Activated CD8-positive, alpha-beta T cell treated with anti-CD3 and anti-CD28 coated beads for 36 hours (primary cell): ENCODE data around the gene CHDH. TPM values are rescaled to one million over a fixed set of nuclear protein-coding genes. Genes with fewer than 3 reads are reported as not detected.

Experiments
- ATAC-seq: fragments of 200-7000 bp; cut with Tn5 transposase; one replicate; pipeline ENCODE4 v1.10.0; 2021; ENCODE audit warnings: mild to moderate bottlenecking, moderate library complexity
- CTCF ChIA-PET: fragments of 350-600 bp; sonication (Branson Sonifier 250); formaldehyde crosslinking; loops from one replicate; lab custom pipeline; 2021; ENCODE audit warnings: antibody characterized with exemption; lab: Charles Lee
- POLR2A ChIA-PET: fragments of 350-600 bp; sonication (Branson Sonifier 250); formaldehyde crosslinking; loops from one replicate; lab custom pipeline; 2021; ENCODE audit warnings: antibody characterized with exemption; lab: Charles Lee
- DNase-seq: peaks from one replicate; pipeline ENCODE4 v3.0.0-alpha.2; 2020
- H3K27ac Mint-ChIP-seq: one replicate; pipeline ENCODE4 v1.8.0; 2021; ENCODE audit warnings: mild to moderate bottlenecking, mixed read lengths
- H3K27me3 Mint-ChIP-seq: one replicate; pipeline ENCODE4 v1.8.0; 2021; ENCODE audit warnings: mixed read lengths
- H3K36me3 Mint-ChIP-seq: one replicate; pipeline ENCODE4 v1.8.0; 2021; ENCODE audit warnings: low read depth, mixed read lengths
- H3K4me1 Mint-ChIP-seq: one replicate; pipeline ENCODE4 v1.8.0; 2021; ENCODE audit warnings: low read depth, mixed read lengths
- H3K4me3 Mint-ChIP-seq: one replicate; pipeline ENCODE4 v1.8.0; 2021; ENCODE audit warnings: mild to moderate bottlenecking, moderate library complexity, mixed read lengths
- H3K9me3 Mint-ChIP-seq: one replicate; pipeline ENCODE4 v1.8.0; 2021; ENCODE audit warnings: mixed read lengths
- intact Hi-C: fragments of 100-400 bp; cut with micrococcal nuclease; formaldehyde crosslinking; loops from one replicate; pipeline ENCODE4 v1.10.0; 2022
- total RNA-seq, 2 experiments: library from RNA; stranded (reverse); gene quantifications; one replicate each; pipeline ENCODE4 v1.2.3, GENCODE V29; 2021
- TF ChIP-seq, protein P1 (sequence below): fragments of 200-600 bp; IDR thresholded peaks from one replicate; pipeline ENCODE4 v1.8.0; 2022; ENCODE audit warnings: antibody characterized with exemption, mild to moderate bottlenecking

Gene CHDH
- total RNA-seq, 2 experiments from 2014 or later = 0.02 to 0.22 TPM

DNA sequence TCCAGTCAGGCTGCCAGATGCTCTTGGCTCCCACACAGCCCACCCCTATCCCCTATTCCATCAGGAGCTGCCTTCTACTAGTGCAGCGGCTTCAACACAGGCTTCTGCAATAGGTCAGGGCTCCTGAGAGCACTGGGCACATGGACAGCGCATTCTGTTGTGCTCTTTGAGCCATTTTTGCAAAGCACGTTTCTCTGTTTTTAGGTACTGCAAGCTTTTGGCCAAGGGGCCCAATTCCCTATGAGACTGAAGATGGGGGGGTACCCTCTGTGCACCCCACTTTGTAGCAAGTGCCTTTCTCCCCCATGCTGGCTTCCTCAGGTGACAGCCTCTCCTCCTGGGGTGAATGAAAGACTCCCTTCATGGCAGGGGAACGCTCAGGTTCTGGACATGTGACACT is 31.2 kb downstream of the CHDH start:
- POLR2A ChIA-PET = no interaction called here
- no peaks in the 10 kb centered on the region for H3K36me3 Mint-ChIP-seq

DNA sequence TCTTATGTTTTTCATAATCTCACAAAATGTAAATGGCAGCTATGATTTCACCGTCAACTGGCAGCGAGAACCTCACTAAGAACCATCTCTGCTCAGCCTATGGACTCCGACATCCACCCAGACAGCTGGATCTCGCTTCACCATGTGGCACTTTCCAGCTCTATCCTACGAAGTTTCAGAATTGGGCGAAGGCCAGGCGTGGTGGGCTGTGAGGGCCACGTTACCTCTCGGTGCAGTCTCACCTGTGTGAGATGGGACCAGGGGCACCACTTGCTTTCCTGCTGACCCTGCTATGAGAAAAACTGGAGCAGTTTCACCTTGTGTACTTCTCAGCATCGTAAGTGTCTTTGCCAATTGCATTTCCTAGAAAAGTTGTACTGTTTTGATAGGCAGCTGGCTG is 32.3 kb downstream of the CHDH start:
- no peak overlapping the region for H3K4me3 Mint-ChIP-seq
- peaks cover 3% of the 10 kb centered on the region for H3K27me3 Mint-ChIP-seq
- ATAC-seq (no peak), DNase-seq (no peak)
- H3K4me1 Mint-ChIP-seq = no peaks in the 10 kb centered on the region
- TF ChIP-seq, protein P1, sequence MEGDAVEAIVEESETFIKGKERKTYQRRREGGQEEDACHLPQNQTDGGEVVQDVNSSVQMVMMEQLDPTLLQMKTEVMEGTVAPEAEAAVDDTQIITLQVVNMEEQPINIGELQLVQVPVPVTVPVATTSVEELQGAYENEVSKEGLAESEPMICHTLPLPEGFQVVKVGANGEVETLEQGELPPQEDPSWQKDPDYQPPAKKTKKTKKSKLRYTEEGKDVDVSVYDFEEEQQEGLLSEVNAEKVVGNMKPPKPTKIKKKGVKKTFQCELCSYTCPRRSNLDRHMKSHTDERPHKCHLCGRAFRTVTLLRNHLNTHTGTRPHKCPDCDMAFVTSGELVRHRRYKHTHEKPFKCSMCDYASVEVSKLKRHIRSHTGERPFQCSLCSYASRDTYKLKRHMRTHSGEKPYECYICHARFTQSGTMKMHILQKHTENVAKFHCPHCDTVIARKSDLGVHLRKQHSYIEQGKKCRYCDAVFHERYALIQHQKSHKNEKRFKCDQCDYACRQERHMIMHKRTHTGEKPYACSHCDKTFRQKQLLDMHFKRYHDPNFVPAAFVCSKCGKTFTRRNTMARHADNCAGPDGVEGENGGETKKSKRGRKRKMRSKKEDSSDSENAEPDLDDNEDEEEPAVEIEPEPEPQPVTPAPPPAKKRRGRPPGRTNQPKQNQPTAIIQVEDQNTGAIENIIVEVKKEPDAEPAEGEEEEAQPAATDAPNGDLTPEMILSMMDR = no peak
- CTCF ChIA-PET = no interaction called here
- H3K36me3 Mint-ChIP-seq = no peaks in the 10 kb centered on the region
- intact Hi-C loops = no loop called here
- POLR2A ChIA-PET = no interaction called here
- no peak overlapping the region for H3K27ac Mint-ChIP-seq
- H3K9me3 Mint-ChIP-seq = no peaks in the 10 kb centered on the region

More for the DNA sequence above, 31.2 kb downstream of the CHDH start:
- Mint-ChIP-seq H3K4me3 (no peak overlapping the region), H3K9me3 (no peaks in the 10 kb centered on the region), H3K4me1 (no peaks in the 10 kb centered on the region), H3K27me3 (peaks cover 3% of the 10 kb centered on the region), H3K27ac (no peak overlapping the region)
- TF ChIP-seq, protein P1 = no peak
- DNase-seq = no peak
- CTCF ChIA-PET = no interaction called here
- ATAC-seq = no peak
- intact Hi-C loops = no loop called here

DNA sequence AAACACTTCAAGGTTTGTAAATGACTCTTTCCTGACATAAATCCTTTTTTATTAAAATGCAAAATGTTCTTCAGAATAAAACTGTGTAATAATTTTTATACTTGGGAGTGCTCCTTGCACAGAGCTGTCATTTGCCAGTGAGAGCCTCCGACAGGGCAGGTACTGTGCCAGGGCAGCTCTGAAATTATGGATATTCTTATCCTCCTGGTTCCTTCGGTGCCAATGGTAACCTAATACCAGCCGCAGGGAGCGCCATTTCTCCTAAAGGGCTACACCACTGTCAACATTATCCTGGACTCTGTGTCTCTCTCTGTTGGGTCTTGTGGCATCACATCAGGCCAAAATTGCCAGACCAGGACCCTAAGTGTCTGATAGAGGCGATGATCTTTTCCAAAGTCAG is 33.0 kb downstream of the CHDH start:
- H3K4me3 Mint-ChIP-seq = no peak overlapping the region
- no peak for DNase-seq
- H3K27ac Mint-ChIP-seq = no peak overlapping the region

DNA sequence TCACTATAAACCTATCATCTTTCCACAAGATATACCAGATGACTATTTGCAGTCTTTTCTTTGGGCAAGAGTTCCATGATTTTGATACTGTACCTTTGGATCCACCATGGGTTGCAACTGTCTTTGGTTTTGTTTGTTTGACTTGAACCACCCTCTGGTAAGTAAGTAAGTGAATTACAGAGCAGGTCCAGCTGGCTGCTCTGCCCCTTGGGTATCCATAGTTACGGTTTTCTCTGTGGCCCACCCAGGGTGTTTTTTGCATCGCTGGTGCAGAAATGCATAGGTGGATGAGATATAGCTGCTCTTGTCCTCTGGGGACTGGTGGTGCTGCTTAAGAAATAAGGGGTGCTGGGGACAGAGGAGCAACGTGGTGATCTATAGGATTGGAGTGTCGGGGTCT is 33.8 kb downstream of the CHDH start:
- H3K27ac Mint-ChIP-seq = no peak overlapping the region
- TF ChIP-seq, protein P1 = no peak
- H3K27me3 Mint-ChIP-seq = peaks cover 3% of the 10 kb centered on the region
- POLR2A ChIA-PET = no interaction called here
- H3K4me1 Mint-ChIP-seq = no peaks in the 10 kb centered on the region
- ATAC-seq (no peak), DNase-seq (no peak)
- no peaks in the 10 kb centered on the region for H3K36me3 Mint-ChIP-seq
- CTCF ChIA-PET = no interaction called here
- H3K4me3 Mint-ChIP-seq = no peak overlapping the region
- no peaks in the 10 kb centered on the region for H3K9me3 Mint-ChIP-seq
- intact Hi-C loops = no loop called here

More for the DNA sequence above, 33.0 kb downstream of the CHDH start:
- TF ChIP-seq, protein P1 = no peak
- Mint-ChIP-seq H3K9me3 (no peaks in the 10 kb centered on the region), H3K4me1 (no peaks in the 10 kb centered on the region), H3K27me3 (peaks cover 3% of the 10 kb centered on the region), H3K36me3 (no peaks in the 10 kb centered on the region)
- ATAC-seq = no peak
- ChIA-PET POLR2A (no interaction called here), CTCF (no interaction called here)
- intact Hi-C loops = no loop called here

DNA sequence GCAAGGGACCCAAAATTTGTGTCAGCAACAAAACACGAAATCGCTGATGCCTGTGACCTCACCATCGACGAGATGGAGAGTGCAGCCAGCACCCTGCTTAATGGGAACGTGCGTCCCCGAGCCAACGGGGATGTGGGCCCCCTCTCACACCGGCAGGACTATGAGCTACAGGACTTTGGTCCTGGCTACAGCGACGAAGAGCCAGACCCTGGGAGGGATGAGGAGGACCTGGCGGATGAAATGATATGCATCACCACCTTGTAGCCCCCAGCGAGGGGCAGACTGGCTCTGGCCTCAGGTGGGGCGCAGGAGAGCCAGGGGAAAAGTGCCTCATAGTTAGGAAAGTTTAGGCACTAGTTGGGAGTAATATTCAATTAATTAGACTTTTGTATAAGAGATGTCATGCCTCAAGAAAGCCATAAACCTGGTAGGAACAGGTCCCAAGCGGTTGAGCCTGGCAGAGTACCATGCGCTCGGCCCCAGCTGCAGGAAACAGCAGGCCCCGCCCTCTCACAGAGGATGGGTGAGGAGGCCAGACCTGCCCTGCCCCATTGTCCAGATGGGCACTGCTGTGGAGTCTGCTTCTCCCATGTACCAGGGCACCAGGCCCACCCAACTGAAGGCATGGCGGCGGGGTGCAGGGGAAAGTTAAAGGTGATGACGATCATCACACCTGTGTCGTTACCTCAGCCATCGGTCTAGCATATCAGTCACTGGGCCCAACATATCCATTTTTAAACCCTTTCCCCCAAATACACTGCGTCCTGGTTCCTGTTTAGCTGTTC is 34.9 kb downstream of the CHDH start:
- POLR2A ChIA-PET = no interaction called here

More for the DNA sequence above, 34.9 kb downstream of the CHDH start:
- Mint-ChIP-seq H3K4me3 (no peak overlapping the region), H3K36me3 (no peaks in the 10 kb centered on the region), H3K27ac (no peak overlapping the region), H3K9me3 (no peaks in the 10 kb centered on the region), H3K27me3 (peaks cover 3% of the 10 kb centered on the region), H3K4me1 (no peaks in the 10 kb centered on the region)
- DNase-seq (no peak), ATAC-seq (no peak)
- intact Hi-C loops = no loop called here
- TF ChIP-seq, protein P1 = no peak
- CTCF ChIA-PET = no interaction called here
